HEK293T (cell line): Measurements from ENCODE around the gene KRTAP5-9.
"Not testable (repeated sequence)": the region's sequence is repeated elsewhere in the genome, so short reads cannot be mapped to it uniquely, and the experiment has no call there.

Source experiments
- ARNT ChIP-seq: fragments of 450-650 bp; IDR thresholded peaks from 2 replicates; pipeline ENCODE4 v1.6.1; 2017; ENCODE audit warnings: mild to moderate bottlenecking
- FOXA1 ChIP-seq: fragments of 450-650 bp; IDR thresholded peaks from 2 replicates; pipeline ENCODE4 v1.6.1; 2016; ENCODE audit warnings: mild to moderate bottlenecking
- FOXK2 ChIP-seq: fragments of 450-650 bp; IDR thresholded peaks from 2 replicates; pipeline ENCODE4 v1.6.1; 2016; ENCODE audit warnings: mild to moderate bottlenecking
- FOXM1 ChIP-seq: fragments of 450-650 bp; IDR thresholded peaks from 2 replicates; pipeline ENCODE4 v1.6.1; 2017; ENCODE audit warnings: mild to moderate bottlenecking, borderline replicate concordance
- HDGF ChIP-seq: fragments of 450-650 bp; IDR thresholded peaks from 2 replicates; pipeline ENCODE4 v1.6.1; 2017; ENCODE audit warnings: antibody characterized with exemption, borderline replicate concordance
- L3MBTL2 ChIP-seq: fragments of 450-650 bp; conservative IDR thresholded peaks from 2 replicates; pipeline ENCODE4 v1.6.1; 2016; ENCODE audit warnings: mild to moderate bottlenecking
- LEF1 ChIP-seq: fragments of 450-650 bp; IDR thresholded peaks from 2 replicates; pipeline ENCODE4 v1.6.1; 2017; ENCODE audit warnings: mild to moderate bottlenecking, borderline replicate concordance
- NFRKB ChIP-seq: fragments of 450-650 bp; IDR thresholded peaks from 2 replicates; pipeline ENCODE4 v1.6.1; 2016; ENCODE audit warnings: mild to moderate bottlenecking, moderate library complexity
- PKNOX1 ChIP-seq: fragments of 450-650 bp; IDR thresholded peaks from 2 replicates; pipeline ENCODE4 v1.6.1; 2016
- SP1 ChIP-seq: fragments of 450-650 bp; IDR thresholded peaks from 2 replicates; pipeline ENCODE4 v1.6.1; 2017
- SUZ12 ChIP-seq: fragments of 450-650 bp; IDR thresholded peaks from 2 replicates; pipeline ENCODE4 v1.6.1; 2016; ENCODE audit warnings: mild to moderate bottlenecking
- TARDBP ChIP-seq: fragments of 450-650 bp; IDR thresholded peaks from 2 replicates; pipeline ENCODE4 v1.6.1; 2016

GRCh38 chr11:71539971-71540370, 8.2 kb upstream of the KRTAP5-9 start:
- not testable (repeated sequence) for TF ChIP-seq L3MBTL2, TARDBP, PKNOX1, NFRKB, FOXK2, SUZ12, ARNT, FOXM1, LEF1, SP1, HDGF, FOXA1
